IMR-90 (cell line): ENCODE results near the gene HK3. TPM values are rescaled to one million over a fixed set of nuclear protein-coding genes. Genes with fewer than 3 reads are reported as not detected.

Experiments used
- ATAC-seq: fragments of 200-7000 bp; cut with Tn5 transposase; 2 replicates; pipeline ENCODE4 v1.9.1; 2020; ENCODE audit warnings: low read depth, mild to moderate bottlenecking, moderate library complexity
- BruUV-seq: library from RNA; stranded (reverse); fragments of 400-500 nt; replicated peaks from 2 replicates; lab custom pipeline; 2021; lab: Mats Ljungman, UMichigan
- CTCF ChIA-PET: fragments of 300-600 bp; formaldehyde crosslinking; extraction: SDS; loops from one replicate; lab custom pipeline; 2021; ENCODE audit warnings: antibody characterized with exemption; lab: Yijun Ruan, JAX
- POLR2A ChIA-PET: fragments of 300-600 bp; sonication (Branson Sonifier 250); formaldehyde crosslinking; loops from one replicate; lab custom pipeline; 2022; ENCODE audit warnings: antibody characterized with exemption; ENCODE audit not compliant: unreplicated experiment; lab: Charles Lee
- DNase-seq: peaks from one replicate; pipeline ENCODE4 v3.0.0; 2013
- H2AFZ ChIP-seq: replicated peaks from 2 replicates; pipeline ENCODE3; 2013; ENCODE audit warnings: low read length, mild to moderate bottlenecking; ENCODE audit not compliant: poor library complexity
- H2AK5ac ChIP-seq: 2 replicates; pipeline ENCODE4 v1.6.1; 2013; ENCODE audit warnings: low read depth, low read length, inconsistent platforms
- H2AK9ac ChIP-seq: replicated peaks from 2 replicates; pipeline ENCODE3; 2013; ENCODE audit warnings: mild to moderate bottlenecking, low read depth, low read length, moderate library complexity; ENCODE audit not compliant: poor library complexity
- H2BK120ac ChIP-seq: 2 replicates; pipeline ENCODE4 v1.6.1; 2013; ENCODE audit warnings: low read depth, low read length, inconsistent platforms
- H2BK15ac ChIP-seq: 3 replicates; pipeline ENCODE4 v1.6.1; 2013; ENCODE audit warnings: low read depth, low read length, inconsistent platforms
- H2BK20ac ChIP-seq: 2 replicates; pipeline ENCODE4 v1.6.1; 2013; ENCODE audit warnings: low read depth, mild to moderate bottlenecking, inconsistent platforms, low read length, moderate library complexity
- H2BK5ac ChIP-seq: 2 replicates; pipeline ENCODE4 v1.6.1; 2013; ENCODE audit warnings: mild to moderate bottlenecking, low read depth, low read length, inconsistent platforms; ENCODE audit not compliant: poor library complexity, severe bottlenecking
- H3K14ac ChIP-seq: replicated peaks from 2 replicates; pipeline ENCODE4 v1.6.1; 2013; ENCODE audit warnings: low read depth, low read length, inconsistent platforms
- H3K18ac ChIP-seq: 2 replicates; pipeline ENCODE4 v1.6.1; 2013; ENCODE audit warnings: low read depth, low read length, control low read depth
- H3K23ac ChIP-seq: 2 replicates; pipeline ENCODE4 v1.6.1; 2013; ENCODE audit warnings: low read depth, low read length, inconsistent platforms
- H3K27ac ChIP-seq: 2 replicates; pipeline ENCODE4 v1.5.1; 2013; ENCODE audit warnings: mild to moderate bottlenecking, control low read depth, low read length; ENCODE audit not compliant: insufficient read depth
- H3K27me3 ChIP-seq: 2 replicates; pipeline ENCODE4 v1.6.1; 2013; ENCODE audit warnings: low read length; ENCODE audit not compliant: control insufficient read depth, insufficient read depth
- H3K36me3 ChIP-seq: 2 replicates; pipeline ENCODE4 v1.6.1; 2013; ENCODE audit warnings: low read length, mixed read lengths; ENCODE audit not compliant: control insufficient read depth, insufficient read depth
- H3K4ac ChIP-seq: 2 replicates; pipeline ENCODE4 v1.6.1; 2013; ENCODE audit warnings: low read depth, low read length, inconsistent platforms
- H3K4me1 ChIP-seq: 2 replicates; pipeline ENCODE4 v1.6.1; 2013; ENCODE audit warnings: low read length, mixed read lengths; ENCODE audit not compliant: control insufficient read depth, insufficient read depth
- H3K4me2 ChIP-seq: 2 replicates; pipeline ENCODE4 v1.6.1; 2013; ENCODE audit warnings: low read depth, mild to moderate bottlenecking, control low read depth, low read length, moderate library complexity
- H3K4me3 ChIP-seq: 2 replicates; pipeline ENCODE4 v1.5.1; 2013; ENCODE audit warnings: low read depth, mild to moderate bottlenecking, control low read depth, low read length, moderate library complexity; ENCODE audit not compliant: insufficient read depth
- H3K56ac ChIP-seq: 2 replicates; pipeline ENCODE4 v1.6.1; 2013; ENCODE audit warnings: low read length, inconsistent platforms; ENCODE audit not compliant: insufficient read depth; ENCODE audit errors: extremely low read depth
- H3K79me1 ChIP-seq, 2 experiments: 2 replicates each; pipeline ENCODE4 v1.6.1; 2013; ENCODE audit warnings: low read length in 2 of 2, inconsistent platforms in 1 of 2, low read depth in 1 of 2
- H3K9ac ChIP-seq: 2 replicates; pipeline ENCODE4 v1.6.1; 2013; ENCODE audit warnings: low read depth, low read length, control low read depth
- H3K9me1 ChIP-seq: 2 replicates; pipeline ENCODE4 v1.6.1; 2013; ENCODE audit warnings: low read length, inconsistent platforms; ENCODE audit not compliant: insufficient read depth
- H3K9me3 ChIP-seq: 2 replicates; pipeline ENCODE4 v1.6.1; 2013; ENCODE audit warnings: low read length; ENCODE audit not compliant: control insufficient read depth, insufficient read depth
- H4K20me1 ChIP-seq: 2 replicates; pipeline ENCODE4 v1.6.1; 2013; ENCODE audit warnings: low read length, inconsistent platforms; ENCODE audit not compliant: insufficient read depth
- H4K5ac ChIP-seq: 2 replicates; pipeline ENCODE4 v1.6.1; 2013; ENCODE audit warnings: mild to moderate bottlenecking, low read depth, low read length, control low read depth
- H4K8ac ChIP-seq, 2 experiments: 2 replicates each; pipeline ENCODE4 v1.6.1; 2013; ENCODE audit warnings: low read depth in 2 of 2, low read length in 2 of 2, control low read depth in 1 of 2, inconsistent platforms in 1 of 2
- H4K91ac ChIP-seq: 2 replicates; pipeline ENCODE4 v1.6.1; 2013; ENCODE audit warnings: low read depth, low read length, inconsistent platforms; ENCODE audit not compliant: insufficient read depth
- BHLHE40 ChIP-seq: fragments of 150-350 bp; IDR thresholded peaks from 2 replicates; pipeline ENCODE4 v1.6.1; 2016; ENCODE audit warnings: mild to moderate bottlenecking, low read depth, low read length
- CEBPB ChIP-seq: IDR thresholded peaks from 2 replicates; pipeline ENCODE4 v1.6.1; 2012; ENCODE audit warnings: low read depth, low read length, improper control_type of control experiment
- CHD1 ChIP-seq: IDR thresholded peaks from 2 replicates; pipeline ENCODE4 v1.6.1; 2012; ENCODE audit warnings: low read depth, low read length, improper control_type of control experiment
- CTCF ChIP-seq: conservative IDR thresholded peaks from 2 replicates; pipeline ENCODE4 v1.5.1; 2012; ENCODE audit warnings: mild to moderate bottlenecking, low read depth, low read length, improper control_type of control experiment
- ELK1 ChIP-seq: fragments of 150-350 bp; IDR thresholded peaks from 2 replicates; pipeline ENCODE4 v1.6.1; 2016; ENCODE audit warnings: low read depth, mild to moderate bottlenecking, low read length, moderate library complexity, borderline replicate concordance
- FOS ChIP-seq: fragments of 150-350 bp; IDR thresholded peaks from 2 replicates; pipeline ENCODE4 v1.6.1; 2016; ENCODE audit warnings: low read depth, low read length
- MAFK ChIP-seq: IDR thresholded peaks from 2 replicates; pipeline ENCODE4 v1.6.1; 2012; ENCODE audit warnings: low read depth, low read length, improper control_type of control experiment
- MAZ ChIP-seq: IDR thresholded peaks from 2 replicates; pipeline ENCODE4 v1.6.1; 2012; ENCODE audit warnings: low read depth, mild to moderate bottlenecking, low read length, improper control_type of control experiment, moderate library complexity, borderline replicate concordance
- MXI1 ChIP-seq: IDR thresholded peaks from 2 replicates; pipeline ENCODE4 v1.6.1; 2012; ENCODE audit warnings: low read depth, mild to moderate bottlenecking, low read length, moderate library complexity, borderline replicate concordance
- NFE2L2 ChIP-seq: fragments of 150-350 bp; IDR thresholded peaks from 2 replicates; pipeline ENCODE4 v1.6.1; 2016; ENCODE audit warnings: low read depth, mild to moderate bottlenecking, low read length
- RAD21 ChIP-seq: IDR thresholded peaks from 2 replicates; pipeline ENCODE4 v1.6.1; 2012; ENCODE audit warnings: low read length, improper control_type of control experiment
- RCOR1 ChIP-seq: IDR thresholded peaks from 2 replicates; pipeline ENCODE4 v1.6.1; 2012; ENCODE audit warnings: mild to moderate bottlenecking, low read length, improper control_type of control experiment; ENCODE audit not compliant: insufficient replicate concordance
- RFX5 ChIP-seq: IDR thresholded peaks from 2 replicates; pipeline ENCODE4 v1.8.0; 2012; ENCODE audit warnings: low read depth, mild to moderate bottlenecking, low read length, moderate library complexity
- SMC3 ChIP-seq: fragments of 150-350 bp; IDR thresholded peaks from 2 replicates; pipeline ENCODE4 v1.6.1; 2016; ENCODE audit warnings: low read depth, mild to moderate bottlenecking, antibody characterized with exemption, low read length, moderate library complexity
- USF2 ChIP-seq: fragments of 150-350 bp; IDR thresholded peaks from 2 replicates; pipeline ENCODE4 v1.6.1; 2017; ENCODE audit warnings: mild to moderate bottlenecking, antibody characterized with exemption, low read length, low read depth
- WGBS, 2 experiments: methylation state at CpG; one replicate each; pipeline versions ENCODE4 v1.1.5 to v1.1.7; 2013; ENCODE audit warnings: missing lambda C conversion rate in 2 of 2; ENCODE audit not compliant: insufficient read length in 1 of 2; ENCODE audit errors: extremely low coverage in 2 of 2; 5-methylcytosine and 5-hydroxymethylcytosine counted together
- dilution Hi-C: fragments of 300-500 bp; cut with HindIII; formaldehyde crosslinking; loops from one replicate; pipeline ENCODE4 v1.14.3; 2018; ENCODE audit warnings: low sequenced_read_pairs; ENCODE audit not compliant: unreplicated experiment
- in situ Hi-C: fragments of 300-500 bp; cut with MboI; formaldehyde crosslinking; loops from 3 replicates; pipeline ENCODE4 v1.14.3; 2019; ENCODE audit warnings: low sequenced_read_pairs, inconsistent platforms, mixed read lengths
- intact Hi-C: fragments of 100-400 bp; cut with micrococcal nuclease; formaldehyde crosslinking; loops from 2 replicates; pipeline ENCODE4 v1.10.0; 2022
- polyA plus RNA-seq, 3 experiments: library from polyadenylated mRNA; depleted of rRNA; stranded (reverse); fragments of >200 nt; gene quantifications; 2 replicates each; pipeline ENCODE4 v1.2.3, GENCODE V29; 2012; ENCODE audit warnings: low replicate concordance in 1 of 3
- total RNA-seq: library from RNA; depleted of rRNA; stranded (reverse); fragments of >200 nt; gene quantifications from 2 replicates; pipeline ENCODE4 v1.2.3, GENCODE V29; 2012

The HK3 gene
- total and polyA plus RNA-seq, 2 of the 4 experiments (the other 2 are of a cell fraction) = not detected

DNA sequence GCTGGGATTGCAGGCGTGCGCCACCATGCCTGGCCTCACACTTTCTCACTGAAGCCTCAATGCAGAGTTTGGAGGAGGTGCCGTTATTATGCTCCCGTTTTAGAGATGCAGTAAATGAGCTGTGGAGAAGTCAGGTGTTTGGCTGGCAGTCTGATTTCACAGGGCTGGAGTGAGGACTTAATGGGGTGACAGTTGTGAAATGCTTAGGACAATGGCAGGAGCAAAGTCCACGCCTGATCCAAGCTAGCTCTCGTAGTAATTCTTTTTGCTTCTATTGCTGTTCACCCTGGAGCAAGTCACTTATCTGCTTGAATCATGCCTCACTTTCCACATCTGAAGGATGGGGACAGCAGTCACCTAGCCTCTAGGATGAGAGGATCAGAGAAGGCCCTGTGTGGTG, 67.0 kb downstream of the HK3 start:
- no TSS peak for BruUV-seq
- Histone ChIP-seq H2BK5ac (no peak overlapping the region), H3K23ac (no peak overlapping the region), H3K18ac (no peak overlapping the region), H3K9ac (no peak overlapping the region), H3K4me1 (no peaks in the 10 kb centered on the region), H4K5ac (no peak overlapping the region), H2AK9ac (no peak overlapping the region), H3K27me3 (peaks cover 7% of the 10 kb centered on the region), H3K4me2 (no peak overlapping the region), H3K14ac (no peak overlapping the region), H3K79me1 (no peaks in the 10 kb centered on the region), H4K8ac (no peak overlapping the region), H3K56ac (no peak overlapping the region), H2BK20ac (no peak overlapping the region), H4K20me1 (0 out of 2 replicates have a peak, but pooled peaks cover 5% of the 10 kb centered on the region), H3K4ac (no peak overlapping the region), H4K91ac (no peak overlapping the region), H3K4me3 (no peak overlapping the region), H2BK15ac (no peak overlapping the region), H2AFZ (no peak overlapping the region), H2BK120ac (no peak overlapping the region), H2AK5ac (no peak overlapping the region), H3K9me3 (no peaks in the 10 kb centered on the region), H3K36me3 (no peaks in the 10 kb centered on the region), H3K27ac (no peak overlapping the region), H3K9me1 (no peaks in the 10 kb centered on the region)
- no peak for ATAC-seq
- CTCF ChIA-PET = no interaction called here
- intact Hi-C loops (no loop called here), in situ Hi-C loops (no loop called here), dilution Hi-C loops (no loop called here)
- DNase-seq = no peak
- POLR2A ChIA-PET = no interaction called here
- WGBS, 2 experiments = 93% methylated on average over 2 of the region's 6 CpGs; no CpG with 5 or more reads in 1 of the 2 experiments
- TF ChIP-seq MAZ = no peak
- TF ChIP-seq CHD1 = no peak
- no peak for TF ChIP-seq SMC3
- TF ChIP-seq BHLHE40 = no peak
- TF ChIP-seq MXI1 = no peak
- TF ChIP-seq RAD21 = no peak
- no peak for TF ChIP-seq FOS
- TF ChIP-seq RFX5 = no peak
- TF ChIP-seq CEBPB = no peak
- TF ChIP-seq CTCF = no peak
- TF ChIP-seq MAFK = no peak
- TF ChIP-seq USF2 = no peak
- TF ChIP-seq ELK1 = no peak
- TF ChIP-seq NFE2L2 = no peak
- no peak for TF ChIP-seq RCOR1
